NCI-H1694 treated with DMSO at 0.1 percent for 48 hours (cell line): ENCODE results near the gene LYPD4.
"Not testable (repeated sequence)": the region's sequence is repeated elsewhere in the genome, so short reads cannot be mapped to it uniquely, and the experiment has no call there.

Experiments used
- DNase-seq: peaks from one replicate; lab custom pipeline; 2025; lab: John Stamatoyannopoulos, UW

LYPD4 gene

GRCh38 chr19:41799444-41800000 is 45.0 kb downstream of the LYPD4 start:
- DNase-seq, result no peak

GRCh38 chr19:41796901-41797300 is 47.6 kb downstream of the LYPD4 start:
- DNase-seq, result no peak

- DNase-seq, result no peak
These were observed 48.1 kb downstream of the LYPD4 start, which contains the start of gene CEACAM3 for GRCh38 chr19:41796362-41796761. TSS of gene CEACAM3 (plus strand) at chr19:41796587. CDS start at chr19:41796678, 91 bp downstream.

GRCh38 chr19:41795031-41795461 is 49.4 kb downstream of the LYPD4 start:
- DNase-seq, result peak; percentile 30

GRCh38 chr19:41793414-41793727 is 51.1 kb downstream of the LYPD4 start:
- DNase-seq, result no peak

GRCh38 chr19:41792513-41793413 is 51.7 kb downstream of the LYPD4 start:
- no peak for DNase-seq

- DNase-seq, result not testable (repeated sequence)
These were observed 55.4 kb downstream of the LYPD4 start for GRCh38 chr19:41789053-41789452.

GRCh38 chr19:41788518-41788917 is 56.0 kb downstream of the LYPD4 start:
- not testable (repeated sequence) for DNase-seq
